ENCODE measurements around the gene IFT81. TPM values are rescaled to one million over a fixed set of nuclear protein-coding genes. Genes with fewer than 3 reads are reported as not detected.
A peak's percentile ranks its signal among the peaks of the same experiment; 100 is the strongest.

Gene IFT81
- total and polyA plus RNA-seq, 2 of the 13 experiments (the other 11 are each of a cell fraction or from before 2014, with no cell fraction given), result 4.2 to 13.0 TPM

- TF ChIP-seq TSC22D2 (CRISPR knock-in tag; IDR thresholded peaks at IDR 0.05; ENCODE audit: borderline replicate concordance) (peak; percentile 40; the same call in 1 of the 2 replicates), ZNF12 (CRISPR knock-in tag; IDR thresholded peaks at IDR 0.05) (no peak), ZNF552 (CRISPR knock-in tag; IDR thresholded peaks at IDR 0.05; ENCODE audit: borderline replicate concordance) (no peak), RBAK (CRISPR knock-in tag; IDR thresholded peaks at IDR 0.05) (0 out of 2 replicates have a peak, but pooled peaks have one; percentile 26), HDAC2 (CRISPR knock-in tag; IDR thresholded peaks at IDR 0.05) (peak; percentile 92), ZNF768 (CRISPR knock-in tag; IDR thresholded peaks at IDR 0.05) (no peak), ZNF878 (CRISPR knock-in tag; IDR thresholded peaks at IDR 0.05) (peak; percentile 56; the same call in 1 of the 2 replicates), BCL3 (CRISPR knock-in tag; IDR thresholded peaks at IDR 0.05) (no peak), ZNF576 (CRISPR knock-in tag; IDR thresholded peaks at IDR 0.05) (0 out of 2 replicates have a peak, but pooled peaks have one; percentile 24), ETV5 (CRISPR knock-in tag; IDR thresholded peaks at IDR 0.05; ENCODE audit: borderline replicate concordance) (peak; percentile 43; the same call in 1 of the 2 replicates), ZBTB10 (CRISPR knock-in tag; IDR thresholded peaks at IDR 0.05; ENCODE audit: borderline replicate concordance) (no peak), ZFAT (CRISPR knock-in tag; conservative IDR thresholded peaks at IDR 0.05) (no peak), ESRRA (CRISPR knock-in tag; IDR thresholded peaks at IDR 0.05; ENCODE audit: low read depth) (0 out of 2 replicates have a peak, but pooled peaks have one; percentile 75), SUZ12 (IDR thresholded peaks at IDR 0.05; ENCODE audit: low read depth, low read length) (no peak), FOXC1 (CRISPR knock-in tag; IDR thresholded peaks at IDR 0.05; ENCODE audit: borderline replicate concordance) (peak; percentile 41; the same call in 1 of the 2 replicates), RERE (CRISPR knock-in tag; IDR thresholded peaks at IDR 0.05; ENCODE audit: low read depth) (0 out of 2 replicates have a peak, but pooled peaks have one; percentile 42), ZBTB7A (CRISPR knock-in tag; IDR thresholded peaks at IDR 0.05) (peak; percentile 82), SIX1 (CRISPR knock-in tag; IDR thresholded peaks at IDR 0.05; ENCODE audit: borderline replicate concordance) (peak; percentile 56; the same call in 1 of the 2 replicates)
These were observed 14.9 kb upstream of the IFT81 start (continued) for GRCh38 chr12:110109037-110109836.

Data from HepG2 (cell line).